ENCODE data around the gene KIFC3. TPM values are rescaled to one million over a fixed set of nuclear protein-coding genes. Genes with fewer than 3 reads are reported as not detected.
"Not testable (repeated sequence)": the region's sequence is repeated elsewhere in the genome, so short reads cannot be mapped to it uniquely, and the experiment has no call there.

The KIFC3 gene
- total RNA-seq, 1 donor from 2014 or later = not detected

DNA sequence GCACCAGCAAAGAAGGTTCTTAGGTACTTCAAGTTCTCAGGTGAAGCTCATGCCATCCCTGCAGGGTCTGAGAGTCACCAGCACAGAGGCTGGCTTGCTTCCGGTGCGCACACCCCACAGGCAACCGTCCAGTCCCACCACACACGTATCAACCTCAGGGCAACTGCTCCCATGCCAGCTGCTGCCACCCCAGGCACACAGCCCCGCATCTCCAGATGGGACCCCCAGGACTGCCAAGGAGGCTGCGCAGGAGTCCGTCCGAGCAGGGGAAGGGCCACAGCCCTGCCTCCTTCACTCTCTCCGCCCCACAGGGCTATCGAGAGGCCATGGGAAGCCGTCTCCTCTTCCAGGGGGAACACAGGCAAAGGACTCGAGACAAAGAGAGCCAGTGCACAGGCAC lies 13.3 kb downstream of the KIFC3 start:
- intact Hi-C loops (cut with micrococcal nuclease) = no loop called here

DNA sequence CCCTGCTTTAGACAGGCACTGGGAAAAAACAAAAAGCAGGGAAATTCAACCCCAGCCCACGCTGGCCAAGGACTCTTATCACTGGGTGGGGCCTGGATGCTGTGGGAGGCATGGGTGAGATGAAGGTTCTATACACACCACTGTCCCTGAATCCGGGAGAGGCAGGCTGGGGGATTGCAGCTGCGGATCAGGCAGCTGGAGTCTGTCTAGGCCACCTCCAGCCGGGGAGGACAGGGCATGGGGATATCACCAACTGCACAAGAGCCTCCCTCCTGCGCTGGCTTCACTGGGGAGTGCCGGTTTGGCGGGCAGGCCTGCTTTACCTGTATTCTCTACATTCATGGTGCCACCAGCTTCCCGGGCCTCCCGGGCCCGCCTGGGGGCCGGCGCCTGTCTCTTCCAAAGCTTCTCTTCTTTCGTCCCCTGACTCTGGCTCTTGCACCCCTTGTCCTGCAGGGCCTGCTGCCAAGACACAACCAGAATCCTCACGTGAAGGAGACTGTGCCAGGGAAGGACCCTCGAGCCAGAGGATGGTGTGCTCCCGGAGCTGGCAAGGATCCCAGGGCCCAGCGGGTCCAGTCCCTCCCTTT lies 13.9 kb downstream of the KIFC3 start:
- intact Hi-C loops (cut with micrococcal nuclease) = no loop called here

DNA sequence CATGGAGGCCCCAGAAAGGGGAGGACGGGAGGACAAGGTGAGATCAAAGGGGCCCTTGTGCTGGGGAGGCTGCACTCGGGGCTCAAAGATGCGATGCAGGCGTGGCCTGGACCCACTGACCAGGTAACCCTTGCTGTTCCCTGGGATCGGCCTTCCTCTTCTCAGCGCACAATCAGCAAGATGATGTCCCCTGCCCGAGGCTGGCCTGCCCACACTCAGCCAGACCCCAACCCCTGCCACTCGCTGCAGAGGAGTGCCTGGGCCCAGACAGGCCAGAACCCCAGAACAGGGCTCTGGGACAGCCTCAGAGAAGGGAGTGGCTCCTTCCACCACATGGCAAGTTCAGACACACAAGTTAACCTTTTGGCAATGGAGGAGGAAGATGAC lies 14.8 kb downstream of the KIFC3 start:
- intact Hi-C loops (cut with micrococcal nuclease) = no loop called here

DNA sequence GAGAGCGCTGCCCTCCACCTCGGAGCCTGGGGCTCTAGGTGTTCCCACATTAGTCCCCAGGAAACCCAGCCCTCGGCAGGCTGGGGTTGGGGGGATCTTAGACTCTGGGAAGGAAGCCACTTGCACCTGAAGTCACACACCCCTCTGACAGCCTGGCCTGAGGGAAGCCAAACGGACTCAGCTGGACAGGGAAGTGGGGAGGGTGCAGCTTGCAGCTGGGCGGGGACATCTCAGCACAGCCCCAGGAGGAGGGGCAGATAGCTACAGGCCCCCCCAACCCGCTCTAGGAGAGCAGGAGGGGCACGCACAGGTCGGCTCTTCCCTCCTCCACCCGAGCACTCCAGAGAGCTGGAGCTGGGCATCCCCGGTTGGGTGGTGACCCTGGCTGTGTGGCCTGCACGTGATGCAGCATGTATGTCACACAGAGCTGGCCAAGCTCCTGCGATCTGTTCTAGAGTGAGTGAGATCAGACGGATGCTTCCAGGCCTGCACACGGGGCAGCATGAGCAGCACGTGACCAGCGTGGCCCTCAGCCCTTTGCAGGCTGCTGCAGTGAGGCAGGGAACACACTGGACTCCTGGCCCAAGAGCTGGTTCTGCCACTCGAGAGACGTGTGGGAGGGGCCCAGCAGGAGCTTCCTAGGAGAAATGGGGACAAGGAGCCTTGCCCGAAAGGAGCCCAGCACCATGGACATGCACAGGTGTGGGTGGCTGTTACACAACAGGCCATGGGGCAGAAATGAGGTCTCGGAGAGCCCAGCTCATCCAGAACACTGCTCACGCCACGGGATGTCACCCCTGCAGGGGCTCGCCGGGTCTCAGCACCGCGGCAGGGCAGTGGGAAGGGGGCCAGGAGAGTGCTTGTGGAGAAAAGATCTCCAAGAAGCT lies 15.4 kb downstream of the KIFC3 start:
- intact Hi-C loops (cut with micrococcal nuclease) = no loop called here

DNA sequence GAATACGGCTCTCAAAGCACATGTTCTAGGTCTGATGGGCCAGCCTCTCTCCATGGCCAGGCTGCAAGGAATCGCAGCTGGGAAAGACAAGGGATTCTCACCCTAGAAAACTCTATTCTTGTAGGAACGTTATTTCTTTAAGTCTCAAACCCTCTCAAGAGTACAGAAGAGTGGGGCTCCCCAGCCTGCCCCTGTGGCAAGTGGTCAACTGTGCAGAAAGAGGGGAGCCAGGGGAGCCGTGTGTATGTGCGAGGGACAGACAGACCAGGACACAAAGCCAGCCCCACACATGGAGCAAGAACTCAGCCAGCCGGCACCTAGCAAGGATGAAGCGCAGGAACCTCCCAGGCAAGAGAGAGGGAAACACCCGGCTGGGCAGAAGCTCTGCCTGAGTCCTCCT lies 16.4 kb downstream of the KIFC3 start:
- intact Hi-C loops (cut with micrococcal nuclease) = no loop called here

DNA sequence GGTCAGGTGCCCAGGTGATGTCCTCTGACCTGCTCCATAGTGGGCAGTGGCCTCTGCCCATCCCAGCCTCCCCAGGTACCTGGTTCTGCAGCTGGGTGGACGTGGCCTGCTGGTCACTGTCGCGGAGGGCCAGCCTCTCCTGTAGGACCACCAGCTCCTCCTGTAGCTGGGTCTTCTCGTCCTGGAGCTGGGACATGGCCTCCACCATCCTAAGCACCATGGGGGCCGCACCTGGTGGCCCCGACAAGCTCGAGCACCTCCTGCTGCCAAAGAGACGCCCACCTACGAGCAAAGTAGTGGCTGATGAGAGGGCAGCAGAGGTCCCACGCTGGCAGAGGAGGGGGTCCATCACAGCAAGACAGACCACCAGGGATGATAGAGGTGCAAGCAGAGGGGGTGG lies 16.9 kb downstream of the KIFC3 start:
- intact Hi-C loops (cut with micrococcal nuclease) = no loop called here

DNA sequence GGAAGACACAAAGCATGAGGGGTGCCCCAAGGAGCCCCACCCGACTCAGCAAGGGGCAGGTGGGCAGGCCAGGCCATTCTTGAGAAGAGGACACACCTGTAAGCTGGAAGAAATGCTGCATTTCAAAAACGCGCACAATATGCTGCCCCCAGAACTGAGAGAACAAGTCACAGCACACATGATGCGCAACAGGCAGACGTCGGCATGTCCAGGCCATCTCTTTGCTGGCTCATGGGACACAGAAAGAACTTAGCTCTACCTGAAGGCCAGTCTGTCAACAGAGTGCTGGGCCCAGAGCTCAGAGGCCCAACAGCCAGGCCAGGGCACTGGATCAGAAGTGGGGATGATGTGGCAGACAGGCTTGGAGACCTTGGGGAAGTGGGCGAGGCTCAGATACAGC lies 18.0 kb downstream of the KIFC3 start:
- intact Hi-C loops (cut with micrococcal nuclease) = no loop called here

DNA sequence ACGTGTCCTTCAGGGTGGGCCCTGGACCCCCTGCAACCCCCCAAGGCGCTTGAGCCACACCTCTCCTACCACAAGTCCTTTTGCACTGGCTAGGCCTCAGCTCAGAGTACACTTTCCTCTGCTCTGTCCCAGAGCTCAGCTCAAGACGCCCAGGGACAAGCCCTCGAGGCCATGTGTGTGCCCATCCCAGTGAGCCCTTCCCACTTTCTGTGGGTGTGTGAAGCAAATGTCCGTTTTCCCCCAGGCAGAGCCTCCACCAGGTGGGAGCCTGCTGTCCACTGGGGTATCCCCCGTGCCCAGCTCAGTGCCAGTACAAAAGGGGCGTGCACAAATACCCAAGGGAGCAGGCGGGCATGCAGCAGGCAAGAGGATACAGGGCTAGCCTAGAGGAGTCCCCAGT lies 18.4 kb downstream of the KIFC3 start:
- intact Hi-C loops (cut with micrococcal nuclease) = no loop called here

DNA sequence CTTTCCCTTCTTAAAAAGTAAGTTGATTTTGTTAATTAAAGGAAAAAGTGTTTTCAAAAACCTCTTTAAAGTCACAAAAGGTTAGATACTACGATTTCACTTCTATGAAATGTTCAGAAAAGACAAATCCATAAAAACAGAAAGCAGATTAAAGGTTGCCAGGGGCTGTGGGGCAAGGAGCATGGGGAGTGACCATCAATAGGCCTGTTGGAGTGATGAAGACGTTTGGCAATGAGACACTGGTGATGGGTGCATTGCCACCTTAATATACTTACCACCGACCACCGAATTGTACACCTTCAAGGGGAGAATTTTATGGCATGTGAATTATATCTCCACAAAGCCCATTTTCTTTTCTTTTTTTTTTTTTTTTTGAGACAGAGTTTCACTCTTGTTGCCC lies 19.2 kb downstream of the KIFC3 start:
- intact Hi-C loops (cut with micrococcal nuclease) = no loop called here

DNA sequence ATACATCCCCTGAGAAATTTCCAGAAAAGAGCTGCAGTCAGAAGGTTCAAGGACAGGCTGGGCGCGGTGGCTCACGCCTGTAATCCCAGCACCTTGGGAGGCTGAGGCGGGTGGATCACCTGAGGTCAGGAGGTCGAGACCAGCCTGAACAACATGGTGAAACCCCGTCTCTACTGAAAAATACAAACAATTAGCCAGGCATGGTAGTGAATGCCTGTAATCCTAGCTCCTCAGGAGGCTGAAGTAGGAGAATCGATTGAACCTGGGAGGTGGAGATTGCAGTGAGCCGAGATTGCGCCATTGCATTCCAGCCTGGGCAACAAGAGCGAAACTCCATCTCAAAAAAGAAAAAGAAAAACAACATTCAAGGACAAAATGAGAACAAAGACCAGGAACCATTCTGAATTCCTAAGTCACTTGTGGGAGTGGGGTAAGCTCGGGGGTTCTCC lies 19.7 kb downstream of the KIFC3 start:
- intact Hi-C loops (cut with micrococcal nuclease) = not testable (repeated sequence)

DNA sequence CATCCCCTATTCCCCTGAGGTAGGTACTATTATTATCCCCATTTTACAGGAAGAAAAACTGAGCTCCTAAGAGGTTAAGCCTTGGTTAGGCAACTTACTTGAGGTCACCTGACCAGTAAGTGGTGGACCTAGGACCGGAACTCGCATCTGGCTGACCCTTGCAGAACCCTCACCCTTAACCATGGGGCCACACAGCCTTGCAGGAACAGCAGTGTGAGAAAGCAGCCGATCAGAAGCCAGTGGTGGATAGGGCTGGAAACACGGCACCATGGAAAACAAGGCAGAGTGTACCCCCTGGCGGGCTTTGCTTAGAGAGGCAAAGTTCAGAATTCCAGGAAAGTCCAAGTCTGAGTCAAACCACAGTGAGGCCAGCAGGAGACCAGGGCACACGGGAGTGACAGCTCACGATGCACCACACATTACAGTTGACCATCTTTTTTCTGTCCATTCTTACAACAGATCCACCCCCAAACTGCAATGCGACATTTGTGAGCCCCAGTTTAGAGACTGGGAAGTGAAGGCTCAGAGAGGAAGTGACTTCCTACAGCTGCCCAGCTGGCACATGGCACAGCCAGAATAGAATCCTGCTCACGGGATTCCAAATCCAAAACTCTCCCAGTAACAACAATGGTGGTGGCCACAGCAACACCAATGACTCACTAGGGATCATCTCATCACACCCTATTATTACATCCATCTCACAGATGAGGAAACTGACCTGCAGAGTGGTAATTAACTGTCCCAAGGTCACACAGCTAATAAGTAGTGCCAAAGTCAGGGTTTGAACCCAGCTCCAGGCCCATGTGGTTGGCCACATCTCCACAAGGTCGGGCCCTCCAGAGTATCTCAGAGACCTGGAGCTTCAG lies 20.3 kb downstream of the KIFC3 start:
- intact Hi-C loops (cut with micrococcal nuclease) = no loop called here

DNA sequence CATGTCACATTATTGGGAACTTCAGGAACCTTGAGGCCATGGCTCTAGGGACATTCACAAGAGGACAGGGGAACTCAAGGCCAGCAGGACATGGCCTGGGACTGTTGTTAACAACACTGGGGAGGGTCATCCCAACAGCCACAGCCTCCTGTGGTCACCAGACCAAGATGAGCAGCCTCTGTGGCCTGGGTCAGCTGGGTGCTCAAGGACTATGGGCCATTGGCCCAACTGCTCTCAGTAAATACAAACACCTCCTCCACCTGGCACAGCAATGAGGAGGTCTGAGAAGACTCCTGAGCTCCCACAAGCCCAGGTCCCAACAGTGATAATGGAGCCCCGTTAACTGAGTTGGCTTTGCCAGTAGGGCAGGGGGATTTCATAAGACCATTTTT lies 20.9 kb downstream of the KIFC3 start:
- intact Hi-C loops (cut with micrococcal nuclease) = no loop called here

DNA sequence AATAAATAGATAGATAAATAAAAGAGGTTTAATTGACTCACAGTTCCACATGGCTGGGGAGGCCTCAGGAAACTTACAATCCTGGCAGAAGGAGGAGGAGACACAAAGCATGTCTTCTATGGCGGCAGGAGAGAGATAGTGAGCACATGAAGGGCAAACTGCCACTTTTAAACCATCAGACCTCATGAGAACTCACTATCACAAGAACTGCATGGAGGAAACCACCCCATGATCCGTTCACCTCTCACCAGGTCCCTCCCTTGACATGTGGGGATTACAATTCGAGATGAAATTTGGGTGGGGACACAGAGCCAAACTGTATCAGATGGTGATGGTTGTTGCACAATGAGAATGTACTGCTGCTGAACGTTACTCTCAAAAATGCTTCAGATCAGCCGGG lies 22.5 kb downstream of the KIFC3 start:
- intact Hi-C loops (cut with micrococcal nuclease) = not testable (repeated sequence)

DNA sequence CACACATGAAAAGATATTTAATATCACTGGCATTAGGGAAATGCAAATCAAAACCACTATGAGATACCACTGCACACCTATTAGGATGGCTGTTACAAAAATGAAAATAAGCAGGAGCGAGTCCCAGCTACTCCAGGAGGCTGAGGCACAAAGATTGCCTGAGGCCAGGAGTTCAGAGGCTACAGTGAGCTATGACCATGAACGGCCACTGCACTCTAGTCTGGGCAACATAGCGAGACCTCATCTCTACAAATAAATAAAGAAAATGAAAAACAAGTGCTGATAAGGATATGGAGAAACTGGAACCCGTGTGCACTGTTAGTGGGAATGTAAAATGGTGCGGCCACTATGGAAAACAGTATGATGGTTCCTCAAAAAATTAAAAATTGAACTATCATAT lies 23.6 kb downstream of the KIFC3 start:
- intact Hi-C loops (cut with micrococcal nuclease) = no loop called here

DNA sequence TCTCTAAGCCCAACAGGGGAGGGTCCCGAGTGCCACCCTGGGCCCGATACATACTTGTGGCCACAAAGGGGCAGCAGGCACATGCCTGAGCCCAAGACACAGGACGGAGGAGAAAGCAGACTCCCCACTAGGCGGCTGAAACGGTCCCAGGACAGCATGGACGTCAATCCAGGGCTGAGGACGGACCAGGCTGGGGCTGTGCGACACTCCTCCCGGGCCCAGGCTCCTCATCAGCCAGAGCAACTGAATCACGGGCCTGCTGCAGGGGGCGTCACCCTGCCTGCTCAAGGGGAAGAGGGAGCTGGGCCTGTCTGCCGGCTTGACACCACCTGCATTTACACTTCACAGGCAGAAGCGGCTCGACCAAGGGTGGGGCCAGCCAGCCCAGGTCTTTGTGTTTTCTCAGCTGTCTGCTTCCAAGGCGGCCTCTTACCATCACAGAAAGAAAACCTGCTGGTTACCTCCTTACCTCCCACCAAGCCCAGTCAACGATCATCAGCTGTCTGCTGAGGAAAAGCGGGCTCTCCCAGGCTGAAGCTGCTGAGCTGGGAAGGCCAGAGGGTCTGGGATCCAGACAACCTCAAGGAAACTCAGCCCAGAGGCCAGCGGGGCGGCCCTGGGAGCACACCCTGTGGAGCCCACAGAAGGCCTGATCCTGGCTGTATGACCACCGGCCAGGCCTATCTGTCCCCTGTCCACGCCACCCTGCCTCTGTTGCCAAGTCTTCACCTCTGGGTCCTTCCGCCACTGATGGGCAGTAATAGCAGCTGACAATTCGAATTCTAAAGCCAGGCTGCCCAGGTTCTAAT lies 26.4 kb downstream of the KIFC3 start:
- intact Hi-C loops (cut with micrococcal nuclease) = no loop called here

DNA sequence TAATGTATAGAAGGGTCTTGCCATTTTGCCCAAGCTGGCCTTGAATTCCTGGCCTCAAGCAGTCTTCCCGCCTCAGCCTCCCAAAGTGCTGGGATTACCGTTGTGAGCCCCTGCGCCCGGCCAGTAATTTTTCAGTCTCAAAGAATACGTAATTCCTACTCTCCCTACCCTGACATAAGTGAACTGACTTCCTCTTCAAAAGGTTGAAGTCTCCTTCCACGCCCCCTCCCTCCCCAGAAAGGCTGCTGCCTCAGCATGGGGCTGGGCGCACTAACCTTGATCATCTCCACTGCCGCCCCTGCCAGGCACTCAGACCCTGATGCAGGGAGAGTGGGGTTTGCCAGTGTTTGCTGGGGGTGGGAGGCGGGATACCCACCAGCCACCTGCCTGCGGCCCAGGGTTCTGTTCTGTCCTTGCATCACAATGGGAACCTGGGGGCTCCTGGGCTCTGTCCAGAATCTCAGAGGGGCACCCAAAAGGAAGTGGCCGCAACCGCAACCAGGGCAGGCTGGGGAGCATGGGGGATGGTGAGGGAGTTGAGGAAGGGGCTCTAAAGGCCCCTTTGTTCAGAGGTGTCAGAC lies 27.5 kb downstream of the KIFC3 start:
- intact Hi-C loops (cut with micrococcal nuclease) = no loop called here

DNA sequence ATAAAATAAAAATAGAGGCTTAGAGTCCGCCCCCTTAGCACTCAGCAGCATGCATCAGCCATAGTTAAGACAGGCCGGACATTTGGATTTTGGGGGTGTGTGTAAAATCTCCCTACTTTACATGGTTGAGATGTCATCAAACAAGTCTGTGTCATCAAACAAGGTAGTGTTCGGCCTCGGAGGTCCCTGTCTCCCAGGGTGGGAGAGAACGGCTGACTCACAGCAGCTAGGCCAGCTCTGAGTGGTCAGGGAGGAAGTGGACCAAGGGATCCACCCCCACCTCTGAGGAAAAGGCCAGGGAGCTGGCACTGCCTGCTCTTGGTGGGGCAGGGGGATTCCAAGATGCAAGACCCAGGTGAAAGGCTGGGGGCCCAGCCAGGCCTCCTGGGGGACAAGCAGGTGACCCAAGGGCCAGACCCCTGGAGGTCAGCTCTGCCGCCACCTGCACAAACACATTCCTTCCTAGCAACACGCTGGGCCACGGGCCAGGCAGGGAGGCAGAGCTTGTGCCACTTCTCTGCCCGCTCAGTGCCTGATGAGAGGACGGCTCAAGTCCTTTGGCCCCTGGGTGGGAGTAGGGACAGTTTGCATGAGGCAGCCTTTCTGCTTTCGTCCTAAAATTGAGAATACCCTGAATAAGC lies 28.5 kb downstream of the KIFC3 start:
- intact Hi-C loops (cut with micrococcal nuclease) = no loop called here

DNA sequence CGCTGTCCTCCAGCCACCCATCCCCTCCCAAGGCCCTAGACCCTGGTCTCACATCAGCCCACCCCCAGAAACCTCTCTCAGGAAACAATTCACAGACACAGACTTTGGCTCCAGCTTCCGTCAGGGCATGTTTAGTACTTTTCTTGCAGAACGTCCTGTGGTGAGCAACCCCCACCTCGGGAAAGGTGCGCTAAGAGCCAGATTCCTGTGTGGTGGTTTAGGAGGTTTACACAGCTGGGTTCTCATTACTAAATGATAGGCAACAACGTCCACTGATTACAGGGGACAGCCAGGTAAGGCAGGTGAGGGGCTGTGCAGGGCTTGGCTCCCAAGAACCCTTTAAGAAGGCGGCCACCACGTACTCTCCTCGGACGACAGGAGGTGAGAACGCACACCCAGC lies 29.3 kb downstream of the KIFC3 start:
- intact Hi-C loops (cut with micrococcal nuclease) = no loop called here

DNA sequence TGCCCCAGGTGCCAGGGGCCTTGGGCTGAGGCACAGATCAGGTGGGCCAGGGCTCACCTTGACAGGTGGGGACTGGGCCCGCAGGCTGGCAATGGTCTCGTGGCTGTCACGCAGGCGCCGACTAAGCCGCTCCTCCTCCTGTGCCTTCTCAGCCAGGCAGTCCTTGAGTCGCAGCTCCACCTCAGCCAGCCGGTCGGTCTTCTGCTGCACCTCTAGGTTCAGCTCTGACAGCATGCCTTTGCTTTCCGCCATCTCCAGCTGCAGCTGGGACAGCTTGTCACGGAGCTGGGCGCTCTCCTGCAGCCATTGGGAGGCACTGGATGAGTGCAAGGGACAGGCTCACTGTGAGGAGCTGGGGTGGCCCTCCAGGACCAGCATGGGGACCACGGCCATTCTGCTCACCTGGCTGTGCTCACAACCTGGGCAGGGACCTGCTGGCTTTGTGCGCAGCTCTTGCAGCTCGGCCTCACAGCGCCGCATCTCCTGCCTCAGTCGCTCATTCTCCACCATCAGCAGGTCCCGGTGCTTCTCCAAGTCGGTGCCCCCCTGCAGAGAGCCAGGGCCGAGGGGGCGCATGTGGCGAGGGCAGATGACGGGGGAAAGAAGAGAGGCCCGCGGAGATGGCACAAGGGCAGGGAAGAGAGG lies 31.0 kb downstream of the KIFC3 start:
- intact Hi-C loops (cut with micrococcal nuclease) = no loop called here

DNA sequence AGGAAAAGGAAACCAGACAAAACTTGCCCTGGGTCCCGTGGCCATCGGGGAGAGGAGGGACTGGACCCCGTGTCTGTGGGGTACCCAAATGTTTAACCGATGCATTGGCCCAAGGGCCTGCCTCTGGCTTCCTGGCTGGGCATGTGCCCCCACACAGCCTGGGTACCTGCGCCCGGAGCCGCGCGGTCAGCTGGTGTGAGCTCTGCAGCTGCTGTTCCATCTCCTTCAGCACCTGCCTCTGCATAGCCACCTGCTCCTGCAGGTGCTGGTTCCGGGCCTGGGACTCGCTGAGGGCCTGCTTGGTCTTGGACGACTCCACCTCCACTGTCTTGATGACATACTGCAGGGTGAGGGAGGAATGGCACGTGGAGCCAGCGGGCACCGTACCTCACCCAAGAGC lies 31.9 kb downstream of the KIFC3 start:
- intact Hi-C loops (cut with micrococcal nuclease) = no loop called here

Measured in T-helper 1 cell treated with Interleukin-12 subunit alpha and Interleukin-12 subunit beta and Interleukin-4 antibody, amounts not matched to agents 30 ng/mL and 1 ng/mL, for 36 hours (primary cell).